Endothelial cell of umbilical vein (primary cell): ENCODE results near the gene LPP.

Experiments used
- CTCF ChIP-seq, 2 donors: IDR thresholded peaks; 1 replicate in 1 of 2; 2 replicates in 1 of 2; pipeline ENCODE4 v1.5.1; 2011; ENCODE audit warnings: low read length in 2 of 2, mild to moderate bottlenecking in 2 of 2, moderate library complexity in 2 of 2, control low read depth in 1 of 2, inconsistent platforms in 1 of 2, low read depth in 1 of 2; ENCODE audit not compliant: insufficient read depth in 1 of 2; ENCODE audit errors: extremely low read depth in 1 of 2
- EZH2 ChIP-seq: IDR thresholded peaks from 2 replicates; pipeline ENCODE4 v1.6.1; 2012; ENCODE audit warnings: borderline replicate concordance, low read depth, mild to moderate bottlenecking, moderate library complexity, low read length, inconsistent platforms; ENCODE audit not compliant: severe bottlenecking
- MAX ChIP-seq: IDR thresholded peaks from 2 replicates; pipeline ENCODE4 v1.6.1; 2011; ENCODE audit not compliant: insufficient read depth, insufficient read length
- POLR2A ChIP-seq: IDR thresholded peaks from 2 replicates; pipeline ENCODE4 v1.6.1; 2012; ENCODE audit warnings: low read depth, mild to moderate bottlenecking, control low read depth, low read length
- POLR2AphosphoS5 ChIP-seq: IDR thresholded peaks from 2 replicates; pipeline ENCODE4 v1.6.1; 2012; ENCODE audit warnings: low read depth, mild to moderate bottlenecking, control low read depth, low read length, moderate library complexity; ENCODE audit not compliant: insufficient read depth

- TF ChIP-seq POLR2A, result no peak
- TF ChIP-seq CTCF (IDR thresholded peaks at IDR 0.05; ENCODE audit: extremely low read depth in 1 of 2, insufficient read depth in 1 of 2, low read depth in 1 of 2, low read length in 2 of 2), result no peak
- no peak for TF ChIP-seq MAX
- no peak for TF ChIP-seq EZH2
- no peak for TF ChIP-seq POLR2AphosphoS5
Measured at GRCh38 chr3:188391592-188391991, 237.6 kb downstream of the LPP start.
